NCI-H526 (cell line): ENCODE measurements around the gene UTP15.

ENCODE experiments used
- DNase-seq, 2 experiments: peaks; one replicate each; lab custom pipeline; 2025; lab: John Stamatoyannopoulos, UW

Gene UTP15

GRCh38 chr5:73623060-73623459, 57.5 kb downstream of the UTP15 start:
- DNase-seq: no peak

- DNase-seq: peak in 1 of 2 experiments; percentile 26
Measured at GRCh38 chr5:73623901-73624404, 58.4 kb downstream of the UTP15 start.

GRCh38 chr5:73624888-73625287, 59.3 kb downstream of the UTP15 start:
- DNase-seq: no peak

- no peak for DNase-seq
Measured at GRCh38 chr5:73625372-73625943, 59.9 kb downstream of the UTP15 start.

GRCh38 chr5:73625944-73626811, 60.6 kb downstream of the UTP15 start, which contains the start of gene ARHGEF28:
Gene ARHGEF28, plus strand, starts transcription at chr5:73626196. Its CDS starts 58,656 bp downstream, at chr5:73684852.
- DNase-seq: peak in 1 of 2 experiments; percentile 75

- DNase-seq: no peak
Measured at GRCh38 chr5:73626814-73627313, 61.3 kb downstream of the UTP15 start.

- no peak for DNase-seq
Measured at GRCh38 chr5:73629456-73629855, 63.9 kb downstream of the UTP15 start.

- no peak for DNase-seq
Measured at GRCh38 chr5:73630765-73631164, 65.2 kb downstream of the UTP15 start.

- no peak for DNase-seq
Measured at GRCh38 chr5:73631500-73631899, 66.0 kb downstream of the UTP15 start.
